Measurements from ENCODE around the gene RAB1B.

GRCh38 chr11:66221012-66221411 lies 47.4 kb upstream of the RAB1B start:
- no peak for TF ChIP-seq POLR2A (IDR thresholded peaks at IDR 0.05)
- TF ChIP-seq, protein P1, sequence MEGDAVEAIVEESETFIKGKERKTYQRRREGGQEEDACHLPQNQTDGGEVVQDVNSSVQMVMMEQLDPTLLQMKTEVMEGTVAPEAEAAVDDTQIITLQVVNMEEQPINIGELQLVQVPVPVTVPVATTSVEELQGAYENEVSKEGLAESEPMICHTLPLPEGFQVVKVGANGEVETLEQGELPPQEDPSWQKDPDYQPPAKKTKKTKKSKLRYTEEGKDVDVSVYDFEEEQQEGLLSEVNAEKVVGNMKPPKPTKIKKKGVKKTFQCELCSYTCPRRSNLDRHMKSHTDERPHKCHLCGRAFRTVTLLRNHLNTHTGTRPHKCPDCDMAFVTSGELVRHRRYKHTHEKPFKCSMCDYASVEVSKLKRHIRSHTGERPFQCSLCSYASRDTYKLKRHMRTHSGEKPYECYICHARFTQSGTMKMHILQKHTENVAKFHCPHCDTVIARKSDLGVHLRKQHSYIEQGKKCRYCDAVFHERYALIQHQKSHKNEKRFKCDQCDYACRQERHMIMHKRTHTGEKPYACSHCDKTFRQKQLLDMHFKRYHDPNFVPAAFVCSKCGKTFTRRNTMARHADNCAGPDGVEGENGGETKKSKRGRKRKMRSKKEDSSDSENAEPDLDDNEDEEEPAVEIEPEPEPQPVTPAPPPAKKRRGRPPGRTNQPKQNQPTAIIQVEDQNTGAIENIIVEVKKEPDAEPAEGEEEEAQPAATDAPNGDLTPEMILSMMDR (IDR thresholded peaks at IDR 0.05), result no peak

Measured in transverse colon (tissue), 3 donors.